Chondrocyte (in vitro differentiated cells): ENCODE results near the gene CAMKMT. TPM values are rescaled to one million over a fixed set of nuclear protein-coding genes. Genes with fewer than 3 reads are reported as not detected.

Source experiments
- DNase-seq: peaks from one replicate; pipeline ENCODE4 v3.0.0; 2021; ENCODE audit warnings: mixed read lengths, low spot score
- H3K27ac Mint-ChIP-seq: one replicate; pipeline ENCODE4 v1.8.0; 2021; ENCODE audit warnings: mild to moderate bottlenecking, moderate library complexity, mixed read lengths; ENCODE audit not compliant: unreplicated experiment
- H3K27me3 Mint-ChIP-seq: 2 replicates; pipeline ENCODE4 v1.8.0; 2021; ENCODE audit warnings: low read depth, mixed read lengths
- H3K36me3 Mint-ChIP-seq: 2 replicates; pipeline ENCODE4 v1.8.0; 2021; ENCODE audit warnings: low read depth, mixed read lengths
- H3K4me1 Mint-ChIP-seq: 2 replicates; pipeline ENCODE4 v1.8.0; 2021; ENCODE audit warnings: low read depth, mild to moderate bottlenecking, mixed read lengths
- H3K4me3 Mint-ChIP-seq: one replicate; pipeline ENCODE4 v1.8.0; 2021; ENCODE audit warnings: mild to moderate bottlenecking, moderate library complexity, mixed read lengths; ENCODE audit not compliant: unreplicated experiment
- H3K9me3 Mint-ChIP-seq: 2 replicates; pipeline ENCODE4 v1.8.0; 2021; ENCODE audit warnings: low read depth, mixed read lengths
- CTCF ChIP-seq: fragments of 200-600 bp; sonication (generic); IDR thresholded peaks from 2 replicates; pipeline ENCODE4 v1.5.0; 2021; ENCODE audit warnings: antibody characterized with exemption, mild to moderate bottlenecking, moderate library complexity
- total RNA-seq: library from RNA; stranded (reverse); gene quantifications from 3 replicates; pipeline ENCODE4 v1.2.1, GENCODE V29; 2021

The CAMKMT gene
- total RNA-seq, 1 donor from 2014 or later, result 6.5 TPM

GRCh38 chr2:44354761-44355160 lies 7.0 kb upstream of the CAMKMT start:
- Mint-ChIP-seq H3K36me3 (no peaks in the 10 kb centered on the region), H3K27me3 (no peaks in the 10 kb centered on the region), H3K27ac (no peak overlapping the region), H3K4me3 (no peak overlapping the region), H3K4me1 (peaks cover 37% of the 10 kb centered on the region), H3K9me3 (no peaks in the 10 kb centered on the region)
- TF ChIP-seq CTCF, result no peak
- DNase-seq, result no peak

- Mint-ChIP-seq H3K9me3 (no peaks in the 10 kb centered on the region), H3K27ac (peak overlapping the region; percentile 12), H3K4me3 (no peak overlapping the region), H3K27me3 (no peaks in the 10 kb centered on the region), H3K4me1 (peaks cover 37% of the 10 kb centered on the region), H3K36me3 (no peaks in the 10 kb centered on the region)
- TF ChIP-seq CTCF, result no peak
- DNase-seq, result no peak
These were observed 3.2 kb upstream of the CAMKMT start for GRCh38 chr2:44358503-44358902.

GRCh38 chr2:44360749-44361329 lies 908 bp upstream of the CAMKMT start:
- no peak for DNase-seq
- Mint-ChIP-seq H3K27me3 (no peaks in the 10 kb centered on the region), H3K9me3 (no peaks in the 10 kb centered on the region), H3K27ac (peak overlapping the region; percentile 100), H3K4me1 (peaks cover 37% of the 10 kb centered on the region), H3K36me3 (no peaks in the 10 kb centered on the region), H3K4me3 (peak overlapping the region; percentile 96)
- no peak for TF ChIP-seq CTCF

GRCh38 chr2:44362207-44363015 lies 664 bp downstream of the CAMKMT start:
- TF ChIP-seq CTCF, result no peak
- DNase-seq, result no peak
- Mint-ChIP-seq H3K4me1 (peaks cover 37% of the 10 kb centered on the region), H3K36me3 (no peaks in the 10 kb centered on the region), H3K9me3 (no peaks in the 10 kb centered on the region), H3K27ac (peak overlapping the region; percentile 97), H3K4me3 (peak overlapping the region; percentile 96), H3K27me3 (no peaks in the 10 kb centered on the region)

GRCh38 chr2:44364604-44365003 lies 2.9 kb downstream of the CAMKMT start:
- no peak for DNase-seq
- H3K4me1 Mint-ChIP-seq, result peaks cover 20% of the 10 kb centered on the region
- no peak overlapping the region for H3K4me3 Mint-ChIP-seq
- H3K27me3 Mint-ChIP-seq, result no peaks in the 10 kb centered on the region
- H3K27ac Mint-ChIP-seq, result no peak overlapping the region
- TF ChIP-seq CTCF, result no peak
- H3K36me3 Mint-ChIP-seq, result no peaks in the 10 kb centered on the region
- no peaks in the 10 kb centered on the region for H3K9me3 Mint-ChIP-seq
